ENCODE measurements around the gene BMAL1. TPM values are rescaled to one million over a fixed set of nuclear protein-coding genes. Genes with fewer than 3 reads are reported as not detected.

BMAL1 gene
- total RNA-seq, 1 donor, result 13.0 TPM

- TF ChIP-seq, protein P1, sequence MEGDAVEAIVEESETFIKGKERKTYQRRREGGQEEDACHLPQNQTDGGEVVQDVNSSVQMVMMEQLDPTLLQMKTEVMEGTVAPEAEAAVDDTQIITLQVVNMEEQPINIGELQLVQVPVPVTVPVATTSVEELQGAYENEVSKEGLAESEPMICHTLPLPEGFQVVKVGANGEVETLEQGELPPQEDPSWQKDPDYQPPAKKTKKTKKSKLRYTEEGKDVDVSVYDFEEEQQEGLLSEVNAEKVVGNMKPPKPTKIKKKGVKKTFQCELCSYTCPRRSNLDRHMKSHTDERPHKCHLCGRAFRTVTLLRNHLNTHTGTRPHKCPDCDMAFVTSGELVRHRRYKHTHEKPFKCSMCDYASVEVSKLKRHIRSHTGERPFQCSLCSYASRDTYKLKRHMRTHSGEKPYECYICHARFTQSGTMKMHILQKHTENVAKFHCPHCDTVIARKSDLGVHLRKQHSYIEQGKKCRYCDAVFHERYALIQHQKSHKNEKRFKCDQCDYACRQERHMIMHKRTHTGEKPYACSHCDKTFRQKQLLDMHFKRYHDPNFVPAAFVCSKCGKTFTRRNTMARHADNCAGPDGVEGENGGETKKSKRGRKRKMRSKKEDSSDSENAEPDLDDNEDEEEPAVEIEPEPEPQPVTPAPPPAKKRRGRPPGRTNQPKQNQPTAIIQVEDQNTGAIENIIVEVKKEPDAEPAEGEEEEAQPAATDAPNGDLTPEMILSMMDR (IDR thresholded peaks at IDR 0.05; ENCODE audit: extremely low read depth, low read depth, low read length), result no peak
- Histone ChIP-seq H3K9me3 (ENCODE audit: low read depth, low read length) (no peaks in the 10 kb centered on the region), H3K4me2 (ENCODE audit: insufficient read depth, low read length) (no peak overlapping the region), H3K4me1 (ENCODE audit: insufficient read depth, low read length) (no peaks in the 10 kb centered on the region), H4K20me1 (ENCODE audit: insufficient read depth, low read length) (peaks cover 42% of the 10 kb centered on the region), H2AFZ (ENCODE audit: low read length) (no peak overlapping the region), H3K4me3 (ENCODE audit: insufficient read depth, low read length) (no peak overlapping the region), H3K79me2 (ENCODE audit: insufficient read depth, low read length) (peaks cover 58% of the 10 kb centered on the region), H3K27ac (ENCODE audit: low read depth, low read length) (no peak overlapping the region), H3K27me3 (ENCODE audit: insufficient read depth, low read length) (no peaks in the 10 kb centered on the region), H3K36me3 (ENCODE audit: insufficient read depth, low read length) (no peaks in the 10 kb centered on the region)
- DNase-seq (ENCODE audit: insufficient read length, low spot score, missing footprints), result no peak
These were observed 23.9 kb downstream of the BMAL1 start for GRCh38 chr11:13301522-13301921.

GRCh38 chr11:13302420-13302958, 24.9 kb downstream of the BMAL1 start:
- H2AFZ ChIP-seq (ENCODE audit: low read length), result no peak overlapping the region
- H3K9me3 ChIP-seq (ENCODE audit: low read depth, low read length), result no peaks in the 10 kb centered on the region
- peaks cover 40% of the 10 kb centered on the region for H4K20me1 ChIP-seq (ENCODE audit: insufficient read depth, low read length)
- DNase-seq (ENCODE audit: insufficient read length, low spot score, missing footprints), result no peak
- no peaks in the 10 kb centered on the region for H3K36me3 ChIP-seq (ENCODE audit: insufficient read depth, low read length)
- no peaks in the 10 kb centered on the region for H3K27me3 ChIP-seq (ENCODE audit: insufficient read depth, low read length)
- H3K4me1 ChIP-seq (ENCODE audit: insufficient read depth, low read length), result no peaks in the 10 kb centered on the region
- no peak overlapping the region for H3K4me3 ChIP-seq (ENCODE audit: insufficient read depth, low read length)
- no peak overlapping the region for H3K27ac ChIP-seq (ENCODE audit: low read depth, low read length)
- H3K79me2 ChIP-seq (ENCODE audit: insufficient read depth, low read length), result peaks cover 55% of the 10 kb centered on the region
- TF ChIP-seq, protein P1 (IDR thresholded peaks at IDR 0.05; ENCODE audit: extremely low read depth, low read depth, low read length), result no peak
- no peak overlapping the region for H3K4me2 ChIP-seq (ENCODE audit: insufficient read depth, low read length)

- no peak overlapping the region for H3K4me3 ChIP-seq (ENCODE audit: insufficient read depth, low read length)
- peaks cover 30% of the 10 kb centered on the region for H4K20me1 ChIP-seq (ENCODE audit: insufficient read depth, low read length)
- no peaks in the 10 kb centered on the region for H3K36me3 ChIP-seq (ENCODE audit: insufficient read depth, low read length)
- no peak overlapping the region for H3K27ac ChIP-seq (ENCODE audit: low read depth, low read length)
- no peak overlapping the region for H3K4me2 ChIP-seq (ENCODE audit: insufficient read depth, low read length)
- TF ChIP-seq, protein P1 (IDR thresholded peaks at IDR 0.05; ENCODE audit: extremely low read depth, low read depth, low read length), result no peak
- H3K9me3 ChIP-seq (ENCODE audit: low read depth, low read length), result no peaks in the 10 kb centered on the region
- no peak overlapping the region for H2AFZ ChIP-seq (ENCODE audit: low read length)
- no peaks in the 10 kb centered on the region for H3K4me1 ChIP-seq (ENCODE audit: insufficient read depth, low read length)
- no peak for DNase-seq (ENCODE audit: insufficient read length, low spot score, missing footprints)
- H3K27me3 ChIP-seq (ENCODE audit: insufficient read depth, low read length), result no peaks in the 10 kb centered on the region
- H3K79me2 ChIP-seq (ENCODE audit: insufficient read depth, low read length), result peaks cover 52% of the 10 kb centered on the region
These were observed 26.4 kb downstream of the BMAL1 start for GRCh38 chr11:13303668-13304649.
